Right atrium auricular region (tissue), 2 donors: ENCODE measurements around the gene GATAD2B. TPM values are rescaled to one million over a fixed set of nuclear protein-coding genes. Genes with fewer than 3 reads are reported as not detected.

ENCODE experiments used
- DNase-seq: peaks from one replicate; pipeline ENCODE4 v3.0.0-alpha.2; 2019; ENCODE audit warnings: low spot score
- H3K27ac ChIP-seq, 2 donors: fragments of 200-600 bp; sonication (generic); 1 replicate in 1 of 2; 2 replicates in 1 of 2; pipeline ENCODE4 v1.5.1; 2016 to 2019
- H3K27me3 ChIP-seq, 2 donors: fragments of 200-600 bp; sonication (generic); one replicate each; pipeline versions ENCODE4 v1.5.1 to v1.6.0; 2017 to 2019
- H3K36me3 ChIP-seq: fragments of 200-600 bp; sonication (generic); one replicate; pipeline ENCODE4 v1.5.1; 2016
- H3K4me1 ChIP-seq, 2 donors: fragments of 200-600 bp; sonication (generic); one replicate each; pipeline versions ENCODE4 v1.5.1 to v1.6.0; 2017 to 2019
- H3K4me3 ChIP-seq, 2 donors: fragments of 200-600 bp; sonication (generic); 1 replicate in 1 of 2; 2 replicates in 1 of 2; pipeline ENCODE4 v1.5.1; 2017 to 2019; ENCODE audit warnings: mild to moderate bottlenecking in 1 of 2, moderate library complexity in 1 of 2
- H3K9me3 ChIP-seq, 2 donors: fragments of 200-600 bp; sonication (generic); one replicate each; pipeline ENCODE4 v1.5.1; 2019
- total RNA-seq, 2 donors: library from RNA; depleted of rRNA; stranded (reverse); fragments of >200 nt; gene quantifications; one replicate each; pipeline ENCODE4 v1.1.0, GENCODE V29; 2016
- TF ChIP-seq, protein P1 (sequence below), 2 donors: fragments of 200-600 bp; sonication (generic); IDR thresholded peaks; one replicate each; pipeline ENCODE4 v1.5.1; 2019; ENCODE audit warnings: antibody characterized with exemption in 2 of 2

Gene GATAD2B
- total RNA-seq, 2 donors from 2014 or later, result 18.7 to 32.7 TPM

DNA sequence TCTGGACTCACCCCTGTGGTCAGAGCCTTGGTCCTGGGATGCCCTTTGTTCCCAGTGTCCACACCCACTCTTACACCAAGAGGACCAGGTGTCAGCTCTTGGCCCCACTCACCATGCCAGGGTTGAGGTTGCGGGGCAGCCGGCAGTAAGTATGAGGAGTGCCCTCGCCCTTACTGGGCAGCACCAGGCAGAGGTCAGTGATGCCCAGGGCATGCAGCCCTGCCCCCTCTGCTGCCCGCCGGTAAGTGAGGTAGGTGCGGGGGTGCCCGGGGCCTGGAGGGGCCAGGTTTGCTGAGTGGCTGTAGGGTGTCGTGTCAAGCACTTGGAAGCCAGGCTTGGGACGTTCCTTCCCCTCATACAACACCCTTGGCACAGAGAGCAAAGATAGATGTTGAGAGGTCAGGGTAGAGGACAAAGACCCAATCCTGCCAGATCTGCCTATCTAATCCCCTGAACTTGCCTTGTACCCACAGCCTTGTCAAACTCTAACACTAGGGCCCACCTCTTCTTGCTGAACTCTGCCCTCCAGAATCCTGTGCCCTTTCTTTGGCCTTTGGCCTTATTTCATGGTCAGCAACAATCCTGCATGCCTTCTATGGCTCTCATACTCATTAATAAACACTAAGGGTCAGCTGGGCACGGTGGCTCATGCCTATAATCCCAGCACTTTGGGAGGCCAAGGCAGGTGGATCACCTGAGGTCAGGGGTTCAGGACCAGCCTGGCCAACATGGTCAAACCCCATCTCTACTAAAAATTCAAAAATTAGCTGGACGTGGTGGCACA, 20.2 kb upstream of the GATAD2B start:
- H3K4me3 ChIP-seq, result no peak overlapping the region
- no peaks in the 10 kb centered on the region for H3K27me3 ChIP-seq
- DNase-seq, result no peak
- TF ChIP-seq, protein P1, sequence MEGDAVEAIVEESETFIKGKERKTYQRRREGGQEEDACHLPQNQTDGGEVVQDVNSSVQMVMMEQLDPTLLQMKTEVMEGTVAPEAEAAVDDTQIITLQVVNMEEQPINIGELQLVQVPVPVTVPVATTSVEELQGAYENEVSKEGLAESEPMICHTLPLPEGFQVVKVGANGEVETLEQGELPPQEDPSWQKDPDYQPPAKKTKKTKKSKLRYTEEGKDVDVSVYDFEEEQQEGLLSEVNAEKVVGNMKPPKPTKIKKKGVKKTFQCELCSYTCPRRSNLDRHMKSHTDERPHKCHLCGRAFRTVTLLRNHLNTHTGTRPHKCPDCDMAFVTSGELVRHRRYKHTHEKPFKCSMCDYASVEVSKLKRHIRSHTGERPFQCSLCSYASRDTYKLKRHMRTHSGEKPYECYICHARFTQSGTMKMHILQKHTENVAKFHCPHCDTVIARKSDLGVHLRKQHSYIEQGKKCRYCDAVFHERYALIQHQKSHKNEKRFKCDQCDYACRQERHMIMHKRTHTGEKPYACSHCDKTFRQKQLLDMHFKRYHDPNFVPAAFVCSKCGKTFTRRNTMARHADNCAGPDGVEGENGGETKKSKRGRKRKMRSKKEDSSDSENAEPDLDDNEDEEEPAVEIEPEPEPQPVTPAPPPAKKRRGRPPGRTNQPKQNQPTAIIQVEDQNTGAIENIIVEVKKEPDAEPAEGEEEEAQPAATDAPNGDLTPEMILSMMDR (IDR thresholded peaks at IDR 0.05), result no peak
- peaks cover 0 to 35% of the 10 kb centered on the region in 2 donors for H3K4me1 ChIP-seq
- H3K9me3 ChIP-seq, result no peaks in the 10 kb centered on the region
- peaks cover 44% of the 10 kb centered on the region for H3K36me3 ChIP-seq
- no peak overlapping the region for H3K27ac ChIP-seq

DNA sequence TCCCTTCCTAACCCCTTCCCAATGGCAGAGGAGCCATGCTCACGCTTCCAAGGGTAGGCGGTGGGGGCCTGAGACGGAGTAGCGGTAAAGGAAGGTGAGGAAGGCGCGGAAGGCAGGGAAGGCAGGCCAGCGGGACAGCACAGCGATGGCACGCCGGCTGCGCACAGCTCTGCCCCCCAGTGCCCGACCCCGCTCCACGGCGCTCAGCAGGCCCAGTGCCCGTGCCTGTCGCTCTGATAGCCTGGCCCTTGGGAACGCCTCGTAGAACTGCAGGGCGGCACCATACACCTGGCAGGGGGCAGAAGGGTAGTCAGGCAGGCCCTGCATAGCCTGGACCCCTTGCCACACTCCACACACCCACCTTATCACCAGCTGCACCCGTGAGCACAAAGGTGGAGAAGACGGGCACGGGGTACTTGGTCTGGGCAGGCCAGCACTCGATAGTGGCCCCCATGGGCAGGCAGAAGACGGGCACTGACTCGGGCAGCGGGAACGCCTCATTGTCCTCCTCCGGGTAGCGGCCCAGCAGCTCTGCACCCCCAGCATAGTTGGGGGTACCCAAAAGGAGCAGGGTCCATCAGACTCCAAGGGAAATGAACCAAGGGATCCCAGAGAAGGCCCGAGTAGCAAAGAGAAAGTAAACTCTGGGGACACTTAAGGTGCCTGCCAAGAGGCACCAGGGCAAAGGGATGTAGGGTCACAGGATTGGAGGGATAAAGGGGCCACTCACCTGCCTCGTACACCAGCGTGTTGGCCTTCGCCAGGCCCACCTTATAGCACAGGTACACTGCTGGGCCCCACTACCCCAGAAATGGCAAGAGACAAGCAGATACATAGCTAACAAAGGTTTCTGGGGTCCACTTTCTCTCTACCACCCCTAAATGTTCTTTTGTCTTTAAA, 19.3 kb upstream of the GATAD2B start:
- no peak for DNase-seq
- peaks cover 45% of the 10 kb centered on the region for H3K36me3 ChIP-seq

DNA sequence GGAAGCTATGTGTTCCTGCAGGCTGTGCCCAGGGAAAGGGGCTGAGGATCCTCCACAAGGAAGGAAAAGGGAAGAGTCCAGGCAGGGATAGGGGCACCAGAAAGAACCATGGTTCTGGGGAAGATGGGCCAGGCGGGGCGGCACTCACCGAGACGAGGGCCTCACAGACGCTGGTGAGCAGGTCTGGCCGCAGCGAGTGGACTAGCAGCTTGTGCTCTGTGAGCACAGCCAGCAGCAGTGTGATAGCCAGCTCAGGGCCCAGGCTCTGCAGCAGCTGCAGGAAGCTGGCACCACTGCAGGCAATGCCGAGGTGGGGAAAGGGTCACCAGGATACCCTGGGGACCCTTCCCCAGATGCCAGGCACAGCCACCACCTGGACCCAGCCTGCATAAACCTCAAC, 18.0 kb upstream of the GATAD2B start:
- H3K4me3 ChIP-seq, result no peak overlapping the region
- TF ChIP-seq, protein P1 (IDR thresholded peaks at IDR 0.05), result no peak
- peaks cover 0 to 26% of the 10 kb centered on the region in 2 donors for H3K4me1 ChIP-seq
- H3K9me3 ChIP-seq, result no peaks in the 10 kb centered on the region
- no peaks in the 10 kb centered on the region for H3K27me3 ChIP-seq
- no peak overlapping the region for H3K27ac ChIP-seq
- DNase-seq, result no peak
- H3K36me3 ChIP-seq, result peaks cover 58% of the 10 kb centered on the region

More for the DNA sequence above, 19.3 kb upstream of the GATAD2B start:
- Histone ChIP-seq H3K4me3 (no peak overlapping the region), H3K4me1 (peaks cover 0 to 32% of the 10 kb centered on the region in 2 donors), H3K27me3 (no peaks in the 10 kb centered on the region), H3K27ac (no peak overlapping the region), H3K9me3 (no peaks in the 10 kb centered on the region)
- TF ChIP-seq, protein P1 (IDR thresholded peaks at IDR 0.05), result no peak

DNA sequence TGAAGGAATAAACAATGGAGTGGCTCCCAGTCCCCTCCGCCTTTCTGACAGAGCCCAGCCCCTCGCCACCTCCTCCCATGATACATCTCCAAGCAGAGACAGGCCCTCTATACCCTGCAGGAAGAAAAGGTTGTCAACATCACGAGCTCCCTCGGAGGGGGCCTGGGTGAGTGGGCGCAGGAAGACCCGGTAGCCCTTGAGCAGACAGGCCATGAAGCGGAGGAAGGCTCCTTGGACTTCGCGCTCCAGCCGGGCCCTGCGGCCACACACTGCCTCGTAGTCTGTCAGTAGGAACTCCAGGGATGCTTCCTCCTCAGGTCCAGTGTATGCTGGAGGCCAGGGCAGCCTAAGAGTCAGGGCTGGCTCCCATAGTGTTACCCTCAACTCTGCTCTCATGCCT, 16.7 kb upstream of the GATAD2B start:
- Histone ChIP-seq H3K27ac (no peak overlapping the region), H3K4me3 (no peak overlapping the region), H3K9me3 (no peaks in the 10 kb centered on the region), H3K4me1 (peaks cover 0 to 15% of the 10 kb centered on the region in 2 donors), H3K36me3 (peaks cover 71% of the 10 kb centered on the region), H3K27me3 (no peaks in the 10 kb centered on the region)
- no peak for DNase-seq
- TF ChIP-seq, protein P1 (IDR thresholded peaks at IDR 0.05), result no peak

DNA sequence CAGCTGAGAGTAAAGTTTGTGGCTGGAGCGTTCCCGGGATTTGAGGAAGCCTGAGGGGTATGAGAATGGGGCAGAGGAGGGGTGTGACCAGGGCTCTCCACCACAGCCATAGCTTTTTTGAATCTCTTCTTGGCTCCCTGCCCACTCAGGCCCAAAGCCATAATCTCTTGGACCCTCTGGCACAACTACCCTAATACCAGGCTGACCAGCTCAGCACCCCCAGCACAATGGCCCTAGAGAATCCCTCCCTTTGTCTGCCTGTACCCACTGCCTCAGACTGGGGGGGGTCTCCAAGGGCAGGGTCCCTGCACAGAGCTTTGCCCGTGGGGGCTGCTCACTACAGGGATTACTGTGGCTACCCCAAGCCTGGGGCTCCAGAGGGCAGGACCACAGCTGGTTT, 16.2 kb upstream of the GATAD2B start:
- no peak for DNase-seq
- no peak overlapping the region for H3K27ac ChIP-seq
- no peaks in the 10 kb centered on the region for H3K9me3 ChIP-seq
- no peaks in the 10 kb centered on the region for H3K27me3 ChIP-seq
- peaks cover 74% of the 10 kb centered on the region for H3K36me3 ChIP-seq
- TF ChIP-seq, protein P1 (IDR thresholded peaks at IDR 0.05), result no peak
- no peak overlapping the region for H3K4me3 ChIP-seq
- H3K4me1 ChIP-seq, result peaks cover 0 to 10% of the 10 kb centered on the region in 2 donors
